GM18867 (cell line): Measurements from ENCODE around the gene CERK.

Source experiments
- ATAC-seq: cut with Tn5 transposase; IDR thresholded peaks from one replicate; pipeline ENCODE4 v1.9.1; 2021; ENCODE audit warnings: mild to moderate bottlenecking, moderate library complexity; ENCODE audit not compliant: unreplicated experiment

CERK gene

GRCh38 chr22:46703171-46703995 is 34.7 kb downstream of the CERK start:
- ATAC-seq = no peak

DNA sequence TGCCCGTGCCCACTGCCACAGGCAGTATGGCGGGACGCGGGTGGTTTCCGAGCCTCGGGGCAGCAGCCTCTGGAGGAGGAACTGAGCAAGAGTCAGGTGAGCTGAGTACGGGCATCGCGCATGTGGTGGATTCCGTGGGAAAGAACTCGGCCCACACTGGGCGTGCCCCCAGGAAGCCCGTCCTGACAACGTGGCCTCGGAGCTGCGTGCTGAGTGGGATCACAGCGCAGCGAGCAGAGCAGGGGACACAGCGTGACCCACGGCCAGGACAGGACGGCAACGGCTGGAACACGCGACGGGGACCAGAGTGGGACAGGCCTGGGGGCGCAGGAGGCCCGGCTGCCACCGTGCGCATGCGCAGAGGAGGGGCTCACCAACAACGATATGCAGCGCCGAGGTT is 36.8 kb downstream of the CERK start:
- no peak for ATAC-seq

DNA sequence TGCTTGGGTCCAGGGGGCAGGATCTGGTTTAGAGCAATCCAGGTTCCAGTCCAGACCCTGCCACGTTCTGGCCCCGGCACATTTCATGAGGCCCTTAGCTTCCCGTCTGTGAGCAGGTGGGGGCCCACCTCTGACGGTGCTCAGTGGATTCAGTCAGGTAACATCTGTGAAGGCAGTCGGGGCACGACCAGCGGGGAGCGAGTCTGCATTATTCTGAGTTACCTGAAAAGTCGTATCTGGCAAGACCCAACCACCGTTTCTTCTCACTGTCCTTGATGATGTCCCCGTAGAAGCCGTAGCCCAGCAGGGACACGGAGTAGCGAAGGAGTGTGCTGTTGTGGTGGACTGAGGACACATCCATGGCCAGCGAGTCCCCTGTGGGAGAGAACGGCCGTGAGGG is 39.0 kb downstream of the CERK start:
- ATAC-seq = no peak

DNA sequence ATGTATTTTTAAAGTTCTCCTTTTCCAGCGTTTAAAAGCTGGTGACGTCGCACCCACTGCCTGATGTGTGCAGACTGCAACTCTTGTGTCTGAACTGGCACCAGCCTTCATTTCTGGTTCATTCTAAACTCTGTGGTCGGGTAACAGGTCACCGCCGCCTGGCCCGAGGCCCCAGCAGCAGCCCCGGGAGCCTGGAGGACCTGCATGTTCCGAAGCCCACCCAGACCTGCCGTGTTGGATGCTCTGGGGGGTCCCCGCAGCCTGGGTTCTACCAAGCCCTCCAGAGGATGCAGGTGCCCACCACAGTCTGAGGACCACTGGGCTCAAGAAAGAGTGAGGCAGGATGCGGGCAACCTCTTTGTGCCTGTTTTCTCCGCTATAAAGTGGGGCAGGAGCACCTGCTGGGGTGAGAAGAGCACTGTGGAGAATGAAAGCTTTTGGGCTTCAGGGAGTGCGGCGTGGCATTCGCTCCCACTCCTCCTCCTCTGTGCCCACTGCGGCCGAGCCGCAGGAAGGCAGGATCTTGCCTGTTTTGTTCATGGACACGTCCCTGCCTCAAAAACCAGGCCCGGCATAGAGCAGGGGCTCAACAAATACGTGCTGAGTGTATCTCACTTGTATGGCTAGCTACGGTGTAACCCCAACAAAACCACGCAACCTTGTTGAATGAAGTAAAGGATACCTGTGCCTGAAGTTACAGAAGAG is 40.1 kb downstream of the CERK start:
- no peak for ATAC-seq

- no peak for ATAC-seq
Observed at GRCh38 chr22:46696614-46697013, 41.4 kb downstream of the CERK start.

GRCh38 chr22:46696229-46696518 is 41.9 kb downstream of the CERK start:
- ATAC-seq = no peak

- no peak for ATAC-seq
Observed at GRCh38 chr22:46695346-46696228, 42.5 kb downstream of the CERK start.

DNA sequence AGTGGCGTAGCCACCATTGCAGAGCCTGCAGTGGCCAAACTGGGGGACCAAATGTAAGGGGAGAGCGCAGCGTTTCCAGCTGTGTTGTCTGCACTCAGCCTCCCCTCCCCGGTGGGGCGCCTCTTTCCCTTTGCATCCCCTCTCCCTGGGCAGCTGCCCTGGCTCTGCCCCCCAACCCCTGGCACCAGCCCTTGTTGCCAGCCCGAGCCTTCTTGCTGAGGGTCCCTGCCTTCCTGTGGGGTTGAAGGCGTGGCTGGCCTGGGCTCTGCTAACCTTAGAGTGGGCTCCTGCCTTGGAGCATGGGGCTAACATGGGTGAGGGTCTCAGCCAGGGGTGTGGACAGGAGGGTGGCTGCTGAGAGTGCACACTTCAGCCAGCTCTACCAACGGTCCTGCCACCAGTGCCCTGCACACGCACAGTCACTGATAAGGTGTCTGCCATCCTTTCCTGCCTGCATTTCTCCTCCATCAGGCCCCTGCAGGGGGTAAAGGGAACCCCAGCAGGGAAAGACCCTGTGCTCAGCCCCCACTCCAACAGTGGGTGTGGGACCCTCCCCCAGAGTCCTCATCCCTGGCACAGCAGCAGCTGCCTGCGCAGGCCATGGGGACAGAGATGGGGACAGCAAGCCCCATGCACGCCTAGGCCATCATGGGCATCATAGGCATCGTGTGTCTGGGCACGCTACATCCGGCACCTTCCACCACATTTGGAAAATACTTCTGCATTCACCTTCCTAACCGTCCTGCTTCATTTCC is 43.5 kb downstream of the CERK start:
- no peak for ATAC-seq

GRCh38 chr22:46693634-46694415 is 44.2 kb downstream of the CERK start:
- ATAC-seq = no peak

DNA sequence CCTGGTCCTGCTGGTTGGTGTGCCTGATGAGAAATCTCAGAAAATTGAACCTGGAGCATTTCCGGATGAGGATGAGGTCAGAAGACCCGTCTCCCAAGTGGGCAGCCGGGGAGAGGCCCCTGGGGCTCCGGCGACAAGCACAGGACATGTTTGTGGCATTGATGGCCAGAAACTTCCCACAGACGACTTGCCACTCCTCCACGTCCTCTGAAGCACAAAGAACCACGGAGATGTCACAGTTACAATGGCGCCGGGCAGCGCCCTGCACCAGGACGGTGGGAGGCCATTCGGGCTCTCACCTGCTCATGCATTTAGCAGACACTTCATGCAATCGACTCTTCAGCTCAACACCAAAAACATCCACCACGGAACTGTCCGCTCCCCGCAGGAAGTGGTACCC is 46.5 kb downstream of the CERK start:
- no peak for ATAC-seq

GRCh38 chr22:46690146-46690545 is 47.9 kb downstream of the CERK start:
- ATAC-seq = no peak

- no peak for ATAC-seq
Observed at GRCh38 chr22:46688949-46689348, 49.1 kb downstream of the CERK start.

DNA sequence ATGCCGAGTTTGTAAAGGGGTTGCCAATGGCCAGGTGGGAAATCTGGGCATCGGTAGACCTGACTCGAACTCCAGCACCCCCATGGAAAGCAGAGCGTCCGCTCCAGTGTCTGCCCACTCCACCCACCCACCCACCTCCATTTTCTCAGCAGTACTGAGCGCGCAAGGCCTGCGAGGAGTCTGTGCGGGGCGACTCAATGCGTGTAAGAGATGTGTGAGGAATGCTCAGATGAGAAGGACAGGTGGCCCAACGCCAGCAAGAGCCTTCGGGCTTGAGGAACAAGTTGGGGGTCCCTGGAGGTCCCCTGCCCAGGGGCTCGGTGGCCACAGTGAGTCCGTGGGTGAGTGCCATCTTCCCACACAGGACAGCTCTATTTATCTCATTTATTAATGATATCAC is 50.6 kb downstream of the CERK start:
- no peak for ATAC-seq

DNA sequence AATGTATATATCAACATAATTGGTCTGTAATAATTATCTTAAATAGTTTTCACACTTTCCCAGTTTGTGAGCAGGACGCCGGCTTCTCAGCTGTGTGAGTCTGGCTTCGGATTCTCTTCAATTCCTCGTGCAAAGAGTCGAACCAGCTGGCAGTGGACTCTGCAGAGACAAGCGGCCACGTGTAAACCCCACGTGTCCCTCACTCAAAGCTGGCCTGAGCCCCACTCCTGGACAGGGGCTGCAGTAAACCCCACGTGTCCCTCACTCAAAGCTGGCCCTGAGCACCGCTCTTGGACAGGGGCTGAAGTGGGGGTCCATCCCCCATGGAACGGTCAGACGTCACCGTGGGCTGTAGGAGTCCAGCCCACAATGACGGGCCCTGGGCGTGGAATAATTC is 51.0 kb downstream of the CERK start:
- no peak for ATAC-seq

DNA sequence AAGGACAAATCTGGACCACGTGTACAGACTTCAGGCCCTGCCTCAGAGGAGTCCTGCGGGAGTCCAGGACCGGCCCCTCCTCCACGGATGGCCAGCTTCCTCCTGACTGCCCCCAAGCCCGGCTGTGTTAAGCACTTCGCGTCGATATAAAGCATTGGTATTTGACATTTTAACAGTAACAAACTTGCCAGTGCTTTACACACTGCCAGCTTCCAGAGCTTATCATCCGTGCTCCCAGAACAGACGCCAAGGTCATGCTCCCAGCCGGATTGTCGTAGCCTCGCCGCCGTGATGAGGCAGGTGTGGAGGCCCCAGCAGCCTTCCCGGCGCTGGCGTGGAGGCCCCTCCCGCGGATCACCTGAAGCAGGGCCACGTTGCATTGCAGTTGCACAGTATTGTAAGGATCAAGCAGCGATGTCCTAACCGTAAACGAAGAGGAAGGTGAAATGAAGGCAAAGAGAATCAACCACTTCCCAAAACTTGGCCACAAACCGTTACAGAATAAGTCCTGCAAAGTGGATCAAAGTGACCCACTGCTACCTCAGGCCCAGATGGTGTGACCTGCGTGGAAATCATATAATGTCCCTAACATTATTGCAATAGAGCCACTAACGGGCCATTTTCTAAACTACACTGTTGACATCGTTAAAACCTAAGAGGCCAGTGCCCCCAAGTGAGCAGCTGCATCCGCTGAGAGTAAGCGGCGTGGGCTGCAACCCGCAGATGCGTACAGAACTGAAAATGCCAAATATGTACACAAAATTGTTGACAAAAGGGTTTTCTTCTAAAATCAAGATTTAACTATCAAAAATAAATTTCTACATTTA is 51.6 kb downstream of the CERK start:
- ATAC-seq = no peak

- peak; percentile 54 for ATAC-seq
Observed at GRCh38 chr22:46684706-46685105, 53.3 kb downstream of the CERK start.

GRCh38 chr22:46682011-46682731 is 55.9 kb downstream of the CERK start:
- no peak for ATAC-seq

GRCh38 chr22:46681010-46681409 is 57.0 kb downstream of the CERK start:
- ATAC-seq = no peak
